HG03469 (cell line): Measurements from ENCODE around the gene RREB1.

Source experiments
- ATAC-seq: cut with Tn5 transposase; IDR thresholded peaks from one replicate; pipeline ENCODE4 v1.9.1; 2021; ENCODE audit warnings: mild to moderate bottlenecking, moderate library complexity, moderate number of reproducible peaks; ENCODE audit not compliant: unreplicated experiment

Gene RREB1

GRCh38 chr6:7121700-7122241 lies 14.0 kb downstream of the RREB1 start:
- no peak for ATAC-seq

- ATAC-seq: no peak
Measured at GRCh38 chr6:7122684-7123083, 14.9 kb downstream of the RREB1 start.

GRCh38 chr6:7124114-7124513 lies 16.4 kb downstream of the RREB1 start:
- ATAC-seq: no peak

GRCh38 chr6:7124636-7125035 lies 16.9 kb downstream of the RREB1 start:
- ATAC-seq: no peak

- no peak for ATAC-seq
Measured at GRCh38 chr6:7125290-7125689, 17.5 kb downstream of the RREB1 start.

- no peak for ATAC-seq
Measured at GRCh38 chr6:7126754-7127153, 19.0 kb downstream of the RREB1 start.

GRCh38 chr6:7127680-7128079 lies 19.9 kb downstream of the RREB1 start:
- no peak for ATAC-seq

- no peak for ATAC-seq
Measured at GRCh38 chr6:7129360-7129759, 21.6 kb downstream of the RREB1 start.

- no peak for ATAC-seq
Measured at GRCh38 chr6:7129784-7130569, 22.2 kb downstream of the RREB1 start.

- no peak for ATAC-seq
Measured at GRCh38 chr6:7131390-7131789, 23.6 kb downstream of the RREB1 start.

GRCh38 chr6:7132398-7133035 lies 24.8 kb downstream of the RREB1 start:
- no peak for ATAC-seq

GRCh38 chr6:7134999-7135745 lies 27.4 kb downstream of the RREB1 start:
- ATAC-seq: no peak

- no peak for ATAC-seq
Measured at GRCh38 chr6:7135755-7136154, 28.0 kb downstream of the RREB1 start.

GRCh38 chr6:7136859-7137334 lies 29.1 kb downstream of the RREB1 start:
- ATAC-seq: no peak

- no peak for ATAC-seq
Measured at GRCh38 chr6:7137335-7138045, 29.7 kb downstream of the RREB1 start.

- ATAC-seq: no peak
Measured at GRCh38 chr6:7138046-7138531, 30.3 kb downstream of the RREB1 start.

- ATAC-seq: no peak
Measured at GRCh38 chr6:7138921-7139358, 31.2 kb downstream of the RREB1 start.

GRCh38 chr6:7139835-7140470 lies 32.2 kb downstream of the RREB1 start:
- ATAC-seq: no peak

GRCh38 chr6:7140631-7141378 lies 33.0 kb downstream of the RREB1 start:
- no peak for ATAC-seq
